Measurements from ENCODE around the gene CD248.

DNA sequence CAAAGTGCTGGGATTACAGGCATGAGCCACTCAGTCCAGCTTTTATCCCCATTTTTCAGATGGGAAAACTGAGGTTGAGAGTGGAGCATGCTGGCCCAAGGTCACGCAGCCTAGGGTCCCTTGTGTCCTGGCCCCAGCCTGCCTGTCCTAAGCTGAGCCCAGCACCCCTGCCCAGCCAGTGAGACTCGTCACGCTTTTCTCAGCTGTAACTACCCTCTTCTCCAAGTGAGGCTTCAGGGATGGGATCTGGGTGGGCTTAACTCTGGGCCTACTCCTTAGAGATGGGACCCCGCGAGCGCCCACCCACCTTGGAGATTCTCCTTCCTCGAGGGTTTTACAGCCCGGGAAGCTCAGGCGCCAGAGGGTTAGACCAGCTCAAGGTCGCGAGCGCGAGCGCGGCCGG lies 25.5 kb downstream of the CD248 start:
- TF ChIP-seq GATA3 (IDR thresholded peaks at IDR 0.05; ENCODE audit: borderline replicate concordance), result no peak
- TF ChIP-seq NR3C1 (IDR thresholded peaks at IDR 0.05), result no peak
- TF ChIP-seq EP300 (IDR thresholded peaks at IDR 0.05), result no peak
- no peak for TF ChIP-seq RNF2 (IDR thresholded peaks at IDR 0.05; ENCODE audit: borderline replicate concordance, low read depth)
- no peak for TF ChIP-seq TFCP2L1 (CRISPR knock-in tag; IDR thresholded peaks at IDR 0.05)
- TF ChIP-seq, protein P1, sequence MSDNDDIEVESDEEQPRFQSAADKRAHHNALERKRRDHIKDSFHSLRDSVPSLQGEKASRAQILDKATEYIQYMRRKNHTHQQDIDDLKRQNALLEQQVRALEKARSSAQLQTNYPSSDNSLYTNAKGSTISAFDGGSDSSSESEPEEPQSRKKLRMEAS (IDR thresholded peaks at IDR 0.05), result no peak
- no peak for TF ChIP-seq FOSL2 (IDR thresholded peaks at IDR 0.05)
- TF ChIP-seq FOSL2 (CRISPR knock-in tag; IDR thresholded peaks at IDR 0.05), result no peak
- TF ChIP-seq, protein P2, sequence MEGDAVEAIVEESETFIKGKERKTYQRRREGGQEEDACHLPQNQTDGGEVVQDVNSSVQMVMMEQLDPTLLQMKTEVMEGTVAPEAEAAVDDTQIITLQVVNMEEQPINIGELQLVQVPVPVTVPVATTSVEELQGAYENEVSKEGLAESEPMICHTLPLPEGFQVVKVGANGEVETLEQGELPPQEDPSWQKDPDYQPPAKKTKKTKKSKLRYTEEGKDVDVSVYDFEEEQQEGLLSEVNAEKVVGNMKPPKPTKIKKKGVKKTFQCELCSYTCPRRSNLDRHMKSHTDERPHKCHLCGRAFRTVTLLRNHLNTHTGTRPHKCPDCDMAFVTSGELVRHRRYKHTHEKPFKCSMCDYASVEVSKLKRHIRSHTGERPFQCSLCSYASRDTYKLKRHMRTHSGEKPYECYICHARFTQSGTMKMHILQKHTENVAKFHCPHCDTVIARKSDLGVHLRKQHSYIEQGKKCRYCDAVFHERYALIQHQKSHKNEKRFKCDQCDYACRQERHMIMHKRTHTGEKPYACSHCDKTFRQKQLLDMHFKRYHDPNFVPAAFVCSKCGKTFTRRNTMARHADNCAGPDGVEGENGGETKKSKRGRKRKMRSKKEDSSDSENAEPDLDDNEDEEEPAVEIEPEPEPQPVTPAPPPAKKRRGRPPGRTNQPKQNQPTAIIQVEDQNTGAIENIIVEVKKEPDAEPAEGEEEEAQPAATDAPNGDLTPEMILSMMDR (IDR thresholded peaks at IDR 0.05), result no peak
- TF ChIP-seq, protein P3, sequence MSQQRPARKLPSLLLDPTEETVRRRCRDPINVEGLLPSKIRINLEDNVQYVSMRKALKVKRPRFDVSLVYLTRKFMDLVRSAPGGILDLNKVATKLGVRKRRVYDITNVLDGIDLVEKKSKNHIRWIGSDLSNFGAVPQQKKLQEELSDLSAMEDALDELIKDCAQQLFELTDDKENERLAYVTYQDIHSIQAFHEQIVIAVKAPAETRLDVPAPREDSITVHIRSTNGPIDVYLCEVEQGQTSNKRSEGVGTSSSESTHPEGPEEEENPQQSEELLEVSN (IDR thresholded peaks at IDR 0.05; ENCODE audit: borderline replicate concordance, low read depth), result no peak
- TF ChIP-seq MYC (IDR thresholded peaks at IDR 0.05; ENCODE audit: borderline replicate concordance, low read length), result no peak
